ENCODE data around the gene ZNF224.

- TF ChIP-seq TCF7 (IDR thresholded peaks at IDR 0.05; ENCODE audit: low read depth), result no peak
- no peak for TF ChIP-seq SMAD1 (CRISPR knock-in tag; IDR thresholded peaks at IDR 0.05; ENCODE audit: borderline replicate concordance, low read depth)
- TF ChIP-seq MYPOP (CRISPR knock-in tag; IDR thresholded peaks at IDR 0.05), result peak; percentile 56
- no peak for TF ChIP-seq ZBTB1 (CRISPR knock-in tag; IDR thresholded peaks at IDR 0.05; ENCODE audit: borderline replicate concordance)
- 0 out of 2 replicates have a peak, but pooled peaks have one; percentile 13 for TF ChIP-seq MEF2D (CRISPR knock-in tag; IDR thresholded peaks at IDR 0.05)
- TF ChIP-seq JUN (CRISPR knock-in tag; IDR thresholded peaks at IDR 0.05), result no peak
- peak; percentile 63 for TF ChIP-seq ZFX (CRISPR knock-in tag; IDR thresholded peaks at IDR 0.05; ENCODE audit: low read depth)
Measured at GRCh38 chr19:44071824-44072542, 22.2 kb upstream of the ZNF224 start, which contains the start of gene ZNF284.

Measured in HepG2 (cell line).